SU-DHL-6 (cell line): ENCODE measurements around the gene ZSWIM8.

Experiments used
- CTCF ChIP-seq: fragments of 200-600 bp; sonication (generic); IDR thresholded peaks from one replicate; pipeline ENCODE4 v1.5.1; 2017; ENCODE audit warnings: antibody characterized with exemption, mild to moderate bottlenecking, low read length, moderate library complexity; ENCODE audit not compliant: insufficient read depth, poor library complexity, severe bottlenecking
- EZH2phosphoT487 ChIP-seq: fragments of 200-600 bp; sonication (generic), shearing (Covaris generic); conservative IDR thresholded peaks from 2 replicates; pipeline ENCODE4 v1.6.1; 2018; ENCODE audit warnings: mild to moderate bottlenecking, antibody characterized with exemption, low read length, moderate library complexity, mixed read lengths

DNA sequence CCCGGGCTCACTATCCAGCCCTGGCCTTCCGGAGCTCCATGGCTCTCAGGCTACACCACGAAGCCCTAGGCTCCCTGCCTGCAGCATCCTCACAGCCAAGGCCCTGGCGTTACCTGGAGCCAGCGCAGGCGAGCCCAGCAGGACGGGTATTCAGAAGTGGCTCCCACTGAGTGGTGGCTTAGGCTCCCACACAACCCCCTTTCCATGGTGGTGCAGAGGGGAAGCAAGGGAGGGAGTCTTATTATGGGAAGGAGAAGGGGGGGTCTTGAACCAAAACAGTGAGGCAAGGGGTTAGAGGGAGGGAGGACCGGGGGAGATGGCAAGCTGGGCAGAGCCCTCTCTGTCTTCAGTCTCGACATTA is 55.6 kb downstream of the ZSWIM8 start:
- TF ChIP-seq EZH2phosphoT487: no peak
- no peak for TF ChIP-seq CTCF
